SK-N-MC (cell line): ENCODE measurements around the gene F10.

Source experiments
- EZH2 ChIP-seq: fragments of 200-600 bp; sonication (generic); IDR thresholded peaks from one replicate; pipeline ENCODE4 v1.6.1; 2017; ENCODE audit warnings: antibody characterized with exemption
- POLR2AphosphoS5 ChIP-seq: IDR thresholded peaks from 2 replicates; pipeline ENCODE4 v1.6.1; 2012; ENCODE audit warnings: mild to moderate bottlenecking, low read depth, low read length, borderline replicate concordance

- TF ChIP-seq EZH2: no peak
- TF ChIP-seq POLR2AphosphoS5: no peak
Observed at GRCh38 chr13:113183450-113184129, 61.0 kb downstream of the F10 start.
